ENCODE measurements around the gene MYRIP. TPM values are rescaled to one million over a fixed set of nuclear protein-coding genes. Genes with fewer than 3 reads are reported as not detected.

Gene MYRIP
- total and polyA plus RNA-seq, 2 experiments from 2014 or later, result 1.5 to 1.8 TPM

GRCh38 chr3:40108643-40109042 is 299.2 kb downstream of the MYRIP start:
- Histone ChIP-seq H3K36me3 (ENCODE audit: insufficient read depth) (no peaks in the 10 kb centered on the region), H4K20me1 (replicated peaks; ENCODE audit: insufficient read depth) (no peaks in the 10 kb centered on the region), H2AFZ (no peak overlapping the region), H3K4me3 (no peak overlapping the region), H3F3A (replicated peaks; ENCODE audit: low read depth) (no peaks in the 10 kb centered on the region), H3K27me3 (ENCODE audit: insufficient read depth) (no peaks in the 10 kb centered on the region), H3K79me2 (replicated peaks; ENCODE audit: insufficient read depth) (no peaks in the 10 kb centered on the region), H3K4me1 (ENCODE audit: insufficient read depth) (peaks cover 18% of the 10 kb centered on the region; the same call in 1 of the 2 replicates), H3K4me2 (0 out of 2 replicates have a peak overlapping the region, but pooled peaks have one; percentile 26), H3K9me2 (ENCODE audit: insufficient read depth) (peaks cover 17% of the 10 kb centered on the region; the same call in 1 of the 2 replicates), H3K27ac (ENCODE audit: low read depth) (no peak overlapping the region)
- ATAC-seq, result peak; percentile 59; the same call in 2 of the 3 replicates
- no peak overlapping the region for H3K4me3 Mint-ChIP-seq
- H3K4me1 Mint-ChIP-seq, result peaks cover 19% of the 10 kb centered on the region
- TF ChIP-seq EZH2phosphoT487 (IDR thresholded peaks at IDR 0.05; ENCODE audit: unreplicated experiment) (no peak), ZNF114 (CRISPR knock-in tag; IDR thresholded peaks at IDR 0.05) (no peak), CREB1 (CRISPR knock-in tag; IDR thresholded peaks at IDR 0.05; ENCODE audit: low read depth) (no peak), NANOG (IDR thresholded peaks at IDR 0.05; ENCODE audit: borderline replicate concordance) (no peak), STAT1 (IDR thresholded peaks at IDR 0.05; ENCODE audit: unreplicated experiment) (no peak), ZNF331 (CRISPR knock-in tag; IDR thresholded peaks at IDR 0.05; ENCODE audit: low read depth) (no peak), JUNB (IDR thresholded peaks at IDR 0.05; ENCODE audit: unreplicated experiment) (no peak), ETS1 (IDR thresholded peaks at IDR 0.05) (no peak), EZH2 (IDR thresholded peaks at IDR 0.05; ENCODE audit: low read depth, unreplicated experiment) (no peak)
- TF ChIP-seq, protein P1, sequence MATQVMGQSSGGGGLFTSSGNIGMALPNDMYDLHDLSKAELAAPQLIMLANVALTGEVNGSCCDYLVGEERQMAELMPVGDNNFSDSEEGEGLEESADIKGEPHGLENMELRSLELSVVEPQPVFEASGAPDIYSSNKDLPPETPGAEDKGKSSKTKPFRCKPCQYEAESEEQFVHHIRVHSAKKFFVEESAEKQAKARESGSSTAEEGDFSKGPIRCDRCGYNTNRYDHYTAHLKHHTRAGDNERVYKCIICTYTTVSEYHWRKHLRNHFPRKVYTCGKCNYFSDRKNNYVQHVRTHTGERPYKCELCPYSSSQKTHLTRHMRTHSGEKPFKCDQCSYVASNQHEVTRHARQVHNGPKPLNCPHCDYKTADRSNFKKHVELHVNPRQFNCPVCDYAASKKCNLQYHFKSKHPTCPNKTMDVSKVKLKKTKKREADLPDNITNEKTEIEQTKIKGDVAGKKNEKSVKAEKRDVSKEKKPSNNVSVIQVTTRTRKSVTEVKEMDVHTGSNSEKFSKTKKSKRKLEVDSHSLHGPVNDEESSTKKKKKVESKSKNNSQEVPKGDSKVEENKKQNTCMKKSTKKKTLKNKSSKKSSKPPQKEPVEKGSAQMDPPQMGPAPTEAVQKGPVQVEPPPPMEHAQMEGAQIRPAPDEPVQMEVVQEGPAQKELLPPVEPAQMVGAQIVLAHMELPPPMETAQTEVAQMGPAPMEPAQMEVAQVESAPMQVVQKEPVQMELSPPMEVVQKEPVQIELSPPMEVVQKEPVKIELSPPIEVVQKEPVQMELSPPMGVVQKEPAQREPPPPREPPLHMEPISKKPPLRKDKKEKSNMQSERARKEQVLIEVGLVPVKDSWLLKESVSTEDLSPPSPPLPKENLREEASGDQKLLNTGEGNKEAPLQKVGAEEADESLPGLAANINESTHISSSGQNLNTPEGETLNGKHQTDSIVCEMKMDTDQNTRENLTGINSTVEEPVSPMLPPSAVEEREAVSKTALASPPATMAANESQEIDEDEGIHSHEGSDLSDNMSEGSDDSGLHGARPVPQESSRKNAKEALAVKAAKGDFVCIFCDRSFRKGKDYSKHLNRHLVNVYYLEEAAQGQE (IDR thresholded peaks at IDR 0.05; ENCODE audit: unreplicated experiment), result no peak
- TF ChIP-seq, protein P2, sequence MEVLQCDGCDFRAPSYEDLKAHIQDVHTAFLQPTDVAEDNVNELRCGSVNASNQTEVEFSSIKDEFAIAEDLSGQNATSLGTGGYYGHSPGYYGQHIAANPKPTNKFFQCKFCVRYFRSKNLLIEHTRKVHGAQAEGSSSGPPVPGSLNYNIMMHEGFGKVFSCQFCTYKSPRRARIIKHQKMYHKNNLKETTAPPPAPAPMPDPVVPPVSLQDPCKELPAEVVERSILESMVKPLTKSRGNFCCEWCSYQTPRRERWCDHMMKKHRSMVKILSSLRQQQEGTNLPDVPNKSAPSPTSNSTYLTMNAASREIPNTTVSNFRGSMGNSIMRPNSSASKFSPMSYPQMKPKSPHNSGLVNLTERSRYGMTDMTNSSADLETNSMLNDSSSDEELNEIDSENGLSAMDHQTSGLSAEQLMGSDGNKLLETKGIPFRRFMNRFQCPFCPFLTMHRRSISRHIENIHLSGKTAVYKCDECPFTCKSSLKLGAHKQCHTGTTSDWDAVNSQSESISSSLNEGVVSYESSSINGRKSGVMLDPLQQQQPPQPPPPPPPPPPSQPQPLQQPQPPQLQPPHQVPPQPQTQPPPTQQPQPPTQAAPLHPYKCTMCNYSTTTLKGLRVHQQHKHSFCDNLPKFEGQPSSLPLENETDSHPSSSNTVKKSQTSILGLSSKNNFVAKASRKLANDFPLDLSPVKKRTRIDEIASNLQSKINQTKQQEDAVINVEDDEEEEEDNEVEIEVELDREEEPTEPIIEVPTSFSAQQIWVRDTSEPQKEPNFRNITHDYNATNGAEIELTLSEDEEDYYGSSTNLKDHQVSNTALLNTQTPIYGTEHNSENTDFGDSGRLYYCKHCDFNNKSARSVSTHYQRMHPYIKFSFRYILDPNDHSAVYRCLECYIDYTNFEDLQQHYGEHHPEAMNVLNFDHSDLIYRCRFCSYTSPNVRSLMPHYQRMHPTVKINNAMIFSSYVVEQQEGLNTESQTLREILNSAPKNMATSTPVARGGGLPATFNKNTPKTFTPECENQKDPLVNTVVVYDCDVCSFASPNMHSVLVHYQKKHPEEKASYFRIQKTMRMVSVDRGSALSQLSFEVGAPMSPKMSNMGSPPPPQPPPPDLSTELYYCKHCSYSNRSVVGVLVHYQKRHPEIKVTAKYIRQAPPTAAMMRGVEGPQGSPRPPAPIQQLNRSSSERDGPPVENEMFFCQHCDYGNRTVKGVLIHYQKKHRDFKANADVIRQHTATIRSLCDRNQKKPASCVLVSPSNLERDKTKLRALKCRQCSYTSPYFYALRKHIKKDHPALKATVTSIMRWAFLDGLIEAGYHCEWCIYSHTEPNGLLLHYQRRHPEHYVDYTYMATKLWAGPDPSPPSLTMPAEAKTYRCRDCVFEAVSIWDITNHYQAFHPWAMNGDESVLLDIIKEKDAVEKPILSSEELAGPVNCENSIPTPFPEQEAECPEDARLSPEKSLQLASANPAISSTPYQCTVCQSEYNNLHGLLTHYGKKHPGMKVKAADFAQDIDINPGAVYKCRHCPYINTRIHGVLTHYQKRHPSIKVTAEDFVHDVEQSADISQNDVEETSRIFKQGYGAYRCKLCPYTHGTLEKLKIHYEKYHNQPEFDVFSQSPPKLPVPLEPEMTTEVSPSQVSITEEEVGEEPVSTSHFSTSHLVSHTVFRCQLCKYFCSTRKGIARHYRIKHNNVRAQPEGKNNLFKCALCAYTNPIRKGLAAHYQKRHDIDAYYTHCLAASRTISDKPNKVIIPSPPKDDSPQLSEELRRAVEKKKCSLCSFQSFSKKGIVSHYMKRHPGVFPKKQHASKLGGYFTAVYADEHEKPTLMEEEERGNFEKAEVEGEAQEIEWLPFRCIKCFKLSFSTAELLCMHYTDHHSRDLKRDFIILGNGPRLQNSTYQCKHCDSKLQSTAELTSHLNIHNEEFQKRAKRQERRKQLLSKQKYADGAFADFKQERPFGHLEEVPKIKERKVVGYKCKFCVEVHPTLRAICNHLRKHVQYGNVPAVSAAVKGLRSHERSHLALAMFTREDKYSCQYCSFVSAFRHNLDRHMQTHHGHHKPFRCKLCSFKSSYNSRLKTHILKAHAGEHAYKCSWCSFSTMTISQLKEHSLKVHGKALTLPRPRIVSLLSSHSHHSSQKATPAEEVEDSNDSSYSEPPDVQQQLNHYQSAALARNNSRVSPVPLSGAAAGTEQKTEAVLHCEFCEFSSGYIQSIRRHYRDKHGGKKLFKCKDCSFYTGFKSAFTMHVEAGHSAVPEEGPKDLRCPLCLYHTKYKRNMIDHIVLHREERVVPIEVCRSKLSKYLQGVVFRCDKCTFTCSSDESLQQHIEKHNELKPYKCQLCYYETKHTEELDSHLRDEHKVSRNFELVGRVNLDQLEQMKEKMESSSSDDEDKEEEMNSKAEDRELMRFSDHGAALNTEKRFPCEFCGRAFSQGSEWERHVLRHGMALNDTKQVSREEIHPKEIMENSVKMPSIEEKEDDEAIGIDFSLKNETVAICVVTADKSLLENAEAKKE (CRISPR knock-in tag; IDR thresholded peaks at IDR 0.05), result no peak
- TF ChIP-seq, protein P3, sequence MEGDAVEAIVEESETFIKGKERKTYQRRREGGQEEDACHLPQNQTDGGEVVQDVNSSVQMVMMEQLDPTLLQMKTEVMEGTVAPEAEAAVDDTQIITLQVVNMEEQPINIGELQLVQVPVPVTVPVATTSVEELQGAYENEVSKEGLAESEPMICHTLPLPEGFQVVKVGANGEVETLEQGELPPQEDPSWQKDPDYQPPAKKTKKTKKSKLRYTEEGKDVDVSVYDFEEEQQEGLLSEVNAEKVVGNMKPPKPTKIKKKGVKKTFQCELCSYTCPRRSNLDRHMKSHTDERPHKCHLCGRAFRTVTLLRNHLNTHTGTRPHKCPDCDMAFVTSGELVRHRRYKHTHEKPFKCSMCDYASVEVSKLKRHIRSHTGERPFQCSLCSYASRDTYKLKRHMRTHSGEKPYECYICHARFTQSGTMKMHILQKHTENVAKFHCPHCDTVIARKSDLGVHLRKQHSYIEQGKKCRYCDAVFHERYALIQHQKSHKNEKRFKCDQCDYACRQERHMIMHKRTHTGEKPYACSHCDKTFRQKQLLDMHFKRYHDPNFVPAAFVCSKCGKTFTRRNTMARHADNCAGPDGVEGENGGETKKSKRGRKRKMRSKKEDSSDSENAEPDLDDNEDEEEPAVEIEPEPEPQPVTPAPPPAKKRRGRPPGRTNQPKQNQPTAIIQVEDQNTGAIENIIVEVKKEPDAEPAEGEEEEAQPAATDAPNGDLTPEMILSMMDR (conservative IDR thresholded peaks at IDR 0.05; ENCODE audit: low read depth in 2 of 2), result no peak
- peaks cover 5% of the 10 kb centered on the region for H3K27me3 Mint-ChIP-seq (ENCODE audit: insufficient read depth, low read depth, poor library complexity)
- H3K36me3 Mint-ChIP-seq (ENCODE audit: low read depth), result no peaks in the 10 kb centered on the region
- no peak for DNase-seq (ENCODE audit: low spot score)
- 0 out of 2 replicates have a peak overlapping the region, but pooled peaks have one; percentile 25 for H3K27ac Mint-ChIP-seq
- H3K9me3 Mint-ChIP-seq, result no peaks in the 10 kb centered on the region
